Measurements from ENCODE around the gene ZMYM4.

The ZMYM4 gene

GRCh38 chr1:35278886-35279554 lies 10.5 kb downstream of the ZMYM4 start:
- no peak for DNase-seq

- no peak for DNase-seq
Observed at GRCh38 chr1:35279555-35279904, 11.0 kb downstream of the ZMYM4 start.

GRCh38 chr1:35280006-35280405 lies 11.5 kb downstream of the ZMYM4 start:
- DNase-seq = no peak

GRCh38 chr1:35281565-35281964 lies 13.1 kb downstream of the ZMYM4 start:
- no peak for DNase-seq

- no peak for DNase-seq
Observed at GRCh38 chr1:35282172-35282571, 13.7 kb downstream of the ZMYM4 start.

GRCh38 chr1:35284852-35285251 lies 16.3 kb downstream of the ZMYM4 start:
- DNase-seq = no peak

- DNase-seq = no peak
Observed at GRCh38 chr1:35285771-35286606, 17.5 kb downstream of the ZMYM4 start.

GRCh38 chr1:35287807-35288640 lies 19.5 kb downstream of the ZMYM4 start:
- DNase-seq = no peak

GRCh38 chr1:35288761-35289160 lies 20.3 kb downstream of the ZMYM4 start:
- no peak for DNase-seq

GRCh38 chr1:35290452-35290851 lies 21.9 kb downstream of the ZMYM4 start:
- DNase-seq = no peak

GRCh38 chr1:35294809-35295208 lies 26.3 kb downstream of the ZMYM4 start:
- no peak for DNase-seq

- DNase-seq = no peak
Observed at GRCh38 chr1:35297886-35298285, 29.4 kb downstream of the ZMYM4 start.

GRCh38 chr1:35298464-35298863 lies 30.0 kb downstream of the ZMYM4 start:
- DNase-seq = peak; percentile 14

- no peak for DNase-seq
Observed at GRCh38 chr1:35300376-35300775, 31.9 kb downstream of the ZMYM4 start.

- DNase-seq = no peak
Observed at GRCh38 chr1:35301674-35302392, 33.3 kb downstream of the ZMYM4 start.

GRCh38 chr1:35305383-35305782 lies 36.9 kb downstream of the ZMYM4 start:
- no peak for DNase-seq

GRCh38 chr1:35315649-35316048 lies 47.1 kb downstream of the ZMYM4 start:
- no peak for DNase-seq

GRCh38 chr1:35316264-35316663 lies 47.8 kb downstream of the ZMYM4 start:
- DNase-seq = no peak

- DNase-seq = no peak
Observed at GRCh38 chr1:35319988-35320713, 51.6 kb downstream of the ZMYM4 start.

GRCh38 chr1:35320937-35321336 lies 52.4 kb downstream of the ZMYM4 start:
- no peak for DNase-seq

GRCh38 chr1:35324486-35324885 lies 56.0 kb downstream of the ZMYM4 start:
- no peak for DNase-seq

- no peak for DNase-seq
Observed at GRCh38 chr1:35326246-35326866, 57.8 kb downstream of the ZMYM4 start.
